Loucy (cell line): ENCODE measurements around the gene DENND6B.

Source experiments
- H2AFZ ChIP-seq: fragments of 200-600 bp; sonication (generic); 2 replicates; pipeline ENCODE4 v1.6.0; 2016; ENCODE audit warnings: antibody characterized with exemption, mild to moderate bottlenecking, low read length, moderate library complexity
- H3F3A ChIP-seq: fragments of 200-600 bp; 2 replicates; pipeline ENCODE4 v1.6.0; 2016; ENCODE audit warnings: antibody characterized with exemption, low read depth, mild to moderate bottlenecking
- H3K27me3 ChIP-seq: fragments of 200-600 bp; sonication (generic); 2 replicates; pipeline ENCODE4 v1.6.1; 2014; ENCODE audit warnings: low read length, mild to moderate bottlenecking; ENCODE audit not compliant: insufficient read depth, poor library complexity, severe bottlenecking
- H3K36me3 ChIP-seq: fragments of 200-600 bp; sonication (generic); 2 replicates; pipeline ENCODE4 v1.6.1; 2016; ENCODE audit warnings: low read length; ENCODE audit not compliant: insufficient read depth
- H3K4me1 ChIP-seq: fragments of 200-600 bp; sonication (generic); 2 replicates; pipeline ENCODE4 v1.5.1; 2014; ENCODE audit warnings: low read length, mild to moderate bottlenecking; ENCODE audit not compliant: insufficient read depth, poor library complexity, severe bottlenecking
- H3K4me2 ChIP-seq: fragments of 200-600 bp; sonication (generic); 2 replicates; pipeline ENCODE4 v1.6.0; 2014; ENCODE audit warnings: antibody characterized with exemption, low read length, low read depth, mild to moderate bottlenecking; ENCODE audit not compliant: poor library complexity, severe bottlenecking
- H3K4me3 ChIP-seq: fragments of 200-600 bp; sonication (generic); 2 replicates; pipeline ENCODE4 v1.5.1; 2014; ENCODE audit warnings: low read length, mild to moderate bottlenecking, mixed read lengths; ENCODE audit not compliant: poor library complexity, severe bottlenecking
- H3K79me2 ChIP-seq: fragments of 200-600 bp; sonication (generic); 2 replicates; pipeline ENCODE4 v1.6.1; 2014; ENCODE audit warnings: low read length; ENCODE audit not compliant: insufficient read depth
- H3K9ac ChIP-seq: fragments of 200-600 bp; sonication (generic); 2 replicates; pipeline ENCODE4 v1.6.0; 2014; ENCODE audit warnings: mild to moderate bottlenecking, low read depth, low read length, moderate library complexity; ENCODE audit not compliant: poor library complexity, severe bottlenecking
- H3K9me2 ChIP-seq: fragments of 200-600 bp; sonication (generic); replicated peaks from 2 replicates; pipeline ENCODE4 v1.6.1; 2016; ENCODE audit warnings: low read depth, low read length, mixed read lengths
- H3K9me3 ChIP-seq: fragments of 200-600 bp; sonication (generic); 2 replicates; pipeline ENCODE4 v1.6.1; 2014; ENCODE audit warnings: mild to moderate bottlenecking, antibody characterized with exemption, low read length, low read depth; ENCODE audit not compliant: insufficient read depth
- H4K20me1 ChIP-seq: fragments of 200-600 bp; sonication (generic); 2 replicates; pipeline ENCODE4 v1.6.0; 2014; ENCODE audit warnings: antibody characterized with exemption, low read length, mild to moderate bottlenecking; ENCODE audit not compliant: insufficient read depth, poor library complexity, severe bottlenecking
- CTCF ChIP-seq: fragments of 200-600 bp; sonication (generic); conservative IDR thresholded peaks from 2 replicates; pipeline ENCODE4 v1.5.1; 2014; ENCODE audit warnings: mild to moderate bottlenecking, antibody characterized with exemption, low read length
- EZH2phosphoT487 ChIP-seq: fragments of 200-600 bp; IDR thresholded peaks from 2 replicates; pipeline ENCODE4 v1.6.1; 2018; ENCODE audit warnings: antibody characterized with exemption, mild to moderate bottlenecking, moderate library complexity, borderline replicate concordance

Gene DENND6B

GRCh38 chr22:50320671-50321325, 6.0 kb downstream of the DENND6B start:
- Histone ChIP-seq H3K4me1 (peaks cover 5% of the 10 kb centered on the region), H4K20me1 (no peaks in the 10 kb centered on the region), H3K79me2 (no peaks in the 10 kb centered on the region), H3K9me2 (no peaks in the 10 kb centered on the region), H3F3A (no peaks in the 10 kb centered on the region), H3K36me3 (no peaks in the 10 kb centered on the region), H3K9ac (no peak overlapping the region), H3K27me3 (no peaks in the 10 kb centered on the region), H3K9me3 (no peaks in the 10 kb centered on the region), H3K4me2 (no peak overlapping the region), H3K4me3 (no peak overlapping the region), H2AFZ (no peak overlapping the region)
- TF ChIP-seq CTCF (no peak), EZH2phosphoT487 (no peak)

- H4K20me1 ChIP-seq: no peaks in the 10 kb centered on the region
- no peaks in the 10 kb centered on the region for H3K9me2 ChIP-seq
- no peaks in the 10 kb centered on the region for H3K79me2 ChIP-seq
- H3K9ac ChIP-seq: no peak overlapping the region
- H3K27me3 ChIP-seq: no peaks in the 10 kb centered on the region
- H3K4me2 ChIP-seq: no peak overlapping the region
- peaks cover 11% of the 10 kb centered on the region for H3K4me1 ChIP-seq
- H3F3A ChIP-seq: no peaks in the 10 kb centered on the region
- TF ChIP-seq CTCF (no peak), EZH2phosphoT487 (no peak)
- H3K9me3 ChIP-seq: no peaks in the 10 kb centered on the region
- no peak overlapping the region for H3K4me3 ChIP-seq
- no peak overlapping the region for H2AFZ ChIP-seq
- H3K36me3 ChIP-seq: no peaks in the 10 kb centered on the region
Observed at GRCh38 chr22:50320116-50320515, 6.7 kb downstream of the DENND6B start.

GRCh38 chr22:50319503-50319951, 7.3 kb downstream of the DENND6B start:
- Histone ChIP-seq H3F3A (no peaks in the 10 kb centered on the region), H3K79me2 (no peaks in the 10 kb centered on the region), H3K4me3 (no peak overlapping the region), H3K36me3 (no peaks in the 10 kb centered on the region), H3K9me3 (no peaks in the 10 kb centered on the region), H3K4me2 (no peak overlapping the region), H3K4me1 (peaks cover 14% of the 10 kb centered on the region), H3K9ac (no peak overlapping the region), H3K9me2 (no peaks in the 10 kb centered on the region), H3K27me3 (no peaks in the 10 kb centered on the region), H4K20me1 (no peaks in the 10 kb centered on the region), H2AFZ (no peak overlapping the region)
- TF ChIP-seq CTCF (no peak), EZH2phosphoT487 (no peak)
